Stimulated activated CD8-positive, alpha-beta memory T cell treated with anti-CD3 and anti-CD28 coated beads, Interleukin-4, amount 100 ng/mL, for 1 hour (primary cell): Measurements from ENCODE around the gene ANKRD55.
"Not testable (repeated sequence)": the region's sequence is repeated elsewhere in the genome, so short reads cannot be mapped to it uniquely, and the experiment has no call there.

ENCODE experiments used
- DNase-seq, 2 donors: peaks; one replicate each; pipeline ENCODE4 v3.0.0-alpha.2; 2020; ENCODE audit warnings: low read depth in 2 of 2, low spot score in 1 of 2

ANKRD55 gene

GRCh38 chr5:56233230-56233629 lies at the start of gene ANKRD55:
Gene ANKRD55, minus strand, starts transcription at chr5:56233330. Its CDS starts 417 bp downstream, at chr5:56232913.
- no peak for DNase-seq

- no peak for DNase-seq
Observed at GRCh38 chr5:56282216-56282615, 49.1 kb upstream of the ANKRD55 start.

- no peak for DNase-seq
Observed at GRCh38 chr5:56281489-56282165, 48.5 kb upstream of the ANKRD55 start.

- no peak for DNase-seq
Observed at GRCh38 chr5:56279979-56280378, 46.8 kb upstream of the ANKRD55 start.

- DNase-seq = no peak
Observed at GRCh38 chr5:56279291-56279690, 46.2 kb upstream of the ANKRD55 start.

GRCh38 chr5:56278335-56278753 lies 45.2 kb upstream of the ANKRD55 start:
- no peak for DNase-seq

- DNase-seq = no peak
Observed at GRCh38 chr5:56277573-56277972, 44.4 kb upstream of the ANKRD55 start.

- no peak for DNase-seq
Observed at GRCh38 chr5:56273376-56273955, 40.3 kb upstream of the ANKRD55 start.

GRCh38 chr5:56272765-56273164 lies 39.6 kb upstream of the ANKRD55 start:
- no peak for DNase-seq

- DNase-seq = peak; percentile 41 to 63
Observed at GRCh38 chr5:56270568-56271392, 37.6 kb upstream of the ANKRD55 start.

- DNase-seq = no peak
Observed at GRCh38 chr5:56270058-56270457, 36.9 kb upstream of the ANKRD55 start.

- DNase-seq = no peak
Observed at GRCh38 chr5:56269216-56269927, 36.2 kb upstream of the ANKRD55 start.

GRCh38 chr5:56268707-56269106 lies 35.6 kb upstream of the ANKRD55 start:
- DNase-seq = not testable (repeated sequence)

GRCh38 chr5:56267856-56268255 lies 34.7 kb upstream of the ANKRD55 start:
- no peak for DNase-seq

- no peak for DNase-seq
Observed at GRCh38 chr5:56264417-56265025, 31.4 kb upstream of the ANKRD55 start.

- DNase-seq = no peak
Observed at GRCh38 chr5:56262279-56262678, 29.1 kb upstream of the ANKRD55 start.

GRCh38 chr5:56259002-56259511 lies 25.9 kb upstream of the ANKRD55 start:
- no peak for DNase-seq

- DNase-seq = not testable (repeated sequence)
Observed at GRCh38 chr5:56257763-56258529, 24.8 kb upstream of the ANKRD55 start.

- no peak for DNase-seq
Observed at GRCh38 chr5:56257010-56257409, 23.9 kb upstream of the ANKRD55 start.

GRCh38 chr5:56255502-56255901 lies 22.4 kb upstream of the ANKRD55 start:
- no peak for DNase-seq
